Heart left ventricle (tissue), 13 donors: ENCODE results near the gene ACSF3.

ENCODE experiments used
- CTCF ChIP-seq, 12 donors: fragments of 200-600 bp; sonication (generic) in 4 of 12; IDR thresholded peaks; one replicate each; pipeline versions ENCODE4 v1.5.0 to v1.8.0; 2018 to 2022; ENCODE audit warnings: antibody characterized with exemption in 12 of 12, mild to moderate bottlenecking in 5 of 12
- POLR2A ChIP-seq, 2 donors: fragments of 450-650 bp; IDR thresholded peaks; one replicate each; pipeline ENCODE4 v1.6.1; 2017; ENCODE audit warnings: antibody characterized with exemption in 2 of 2, mild to moderate bottlenecking in 2 of 2, moderate library complexity in 2 of 2
- donor health status: ischemic (EF 13 %, LVEDD 7.1; RV severe dilation, severe dysfunction).
- donor health status: DM: no; HTN: yes; CAD: no.
- donor health status: DM: no; HTN: no; CAD: no.
- donor health status: ischemic (EF 25% LVEDD 6.9; RV normal size, moderate dysfunction).
- donor health status: ischemic (EF 25% LVEDD 5.7; RV mildly dilated, moderate dysfunction).
- donor health status: ischemic (EF 35%, LVEDD 5.7; RV mildly dilated, moderate dysfunction).
- donor health status: nonischemic (EF 11% LVEDD 7.7; RV severe dilation, severe dysfunction).
- donor health status: DM: yes; HTN: yes; CAD: no.
- donor health status: PGD.
- donor health status: ischemic (EF 29% LVEDD 5.4; RV normal size, mild dysfunction).
- donor health status: nonischemic (EF 23%, LVEDD 6.1; RV moderate dilation, normal function).

DNA sequence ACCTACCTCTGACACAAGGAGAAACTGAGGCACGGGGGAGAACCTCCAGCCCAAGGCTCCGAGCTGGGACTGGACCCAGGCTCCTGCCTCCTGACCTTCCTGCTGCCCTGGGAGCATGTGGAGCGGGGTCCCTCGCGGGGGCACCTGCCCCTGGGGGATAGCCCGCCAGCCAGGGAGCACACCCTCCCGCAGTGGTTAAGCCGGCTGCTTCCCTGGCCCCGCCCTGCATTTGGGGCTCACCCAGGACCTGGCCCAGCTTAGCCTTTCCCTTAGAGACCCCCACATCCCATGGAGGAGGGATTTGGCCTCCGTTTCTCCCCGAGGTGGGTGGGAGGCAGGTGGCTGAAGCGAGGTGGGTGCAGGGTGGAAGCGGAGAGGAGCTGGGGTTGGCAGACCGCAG is 76.1 kb downstream of the ACSF3 start:
- TF ChIP-seq CTCF (IDR thresholded peaks at IDR 0.05) = no peak
- no peak for TF ChIP-seq POLR2A (IDR thresholded peaks at IDR 0.05)
